KOPT-K1 (cell line): ENCODE measurements around the gene SMOC1.

Experiments
- H3K27ac ChIP-seq: fragments of 200-600 bp; sonication (generic); 2 replicates; pipeline ENCODE4 v1.5.1; 2016; ENCODE audit warnings: antibody characterized with exemption, mild to moderate bottlenecking, low read depth, low read length; ENCODE audit not compliant: poor library complexity, severe bottlenecking
- H3K36me3 ChIP-seq: fragments of 200-600 bp; sonication (generic); 2 replicates; pipeline ENCODE4 v1.5.1; 2017; ENCODE audit warnings: antibody characterized with exemption, mild to moderate bottlenecking, low read length, moderate library complexity; ENCODE audit not compliant: insufficient read depth
- H3K9me3 ChIP-seq: fragments of 200-600 bp; sonication (generic); 2 replicates; pipeline ENCODE4 v1.5.1; 2017; ENCODE audit warnings: antibody characterized with exemption, low read length, mild to moderate bottlenecking; ENCODE audit not compliant: insufficient read depth, poor library complexity, severe bottlenecking

Gene SMOC1

DNA sequence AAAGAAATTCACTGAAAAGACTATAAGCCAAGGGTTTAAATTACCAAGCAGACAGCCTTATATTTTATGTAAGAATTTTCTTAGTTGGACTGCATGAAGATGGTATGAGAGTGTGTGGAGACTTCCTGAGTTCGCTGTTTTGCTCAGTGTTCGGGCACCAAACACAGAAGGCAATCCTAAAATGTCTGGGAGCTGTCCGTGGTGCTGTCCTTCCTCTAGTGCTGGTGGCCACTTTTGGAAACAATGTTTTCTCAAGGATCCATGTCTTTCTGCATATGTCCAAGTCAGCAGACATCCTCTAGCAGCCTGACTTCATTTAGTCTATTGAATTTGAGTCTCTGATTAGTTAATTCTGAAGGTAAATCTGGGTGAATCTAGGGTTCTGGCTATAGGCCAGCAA, 173.8 kb downstream of the SMOC1 start:
- Histone ChIP-seq H3K36me3 (no peaks in the 10 kb centered on the region), H3K27ac (no peak overlapping the region), H3K9me3 (no peaks in the 10 kb centered on the region)

DNA sequence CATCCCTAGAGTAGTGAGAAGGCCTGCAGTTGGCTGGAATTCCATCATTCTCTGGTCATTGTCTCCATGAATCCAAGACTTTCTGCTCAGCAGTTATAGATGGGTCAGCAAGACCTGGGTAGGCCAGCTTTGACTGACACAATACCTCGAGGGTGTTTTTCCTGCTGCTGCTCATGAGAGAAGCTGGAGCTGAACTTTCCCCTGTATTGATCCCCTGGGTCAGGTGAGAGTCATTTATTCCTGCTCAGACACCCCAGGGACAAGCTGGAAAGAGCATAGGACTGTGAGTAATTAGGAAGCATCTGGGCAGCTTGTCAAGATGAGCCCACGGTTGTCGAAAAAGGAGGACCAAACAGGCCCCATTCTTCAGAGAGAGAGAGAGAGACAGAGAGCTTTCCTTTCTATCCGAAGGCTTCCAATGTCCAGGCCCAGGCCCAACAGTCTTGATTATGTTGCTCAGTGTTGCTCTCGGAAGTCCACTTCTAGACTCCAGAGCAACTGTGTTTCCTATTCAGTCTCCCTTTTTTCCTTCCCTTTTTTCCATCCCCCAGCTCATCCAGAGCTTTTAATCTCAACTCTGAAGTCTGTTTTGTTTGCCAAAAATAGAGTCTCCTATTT, 178.4 kb downstream of the SMOC1 start:
- Histone ChIP-seq H3K36me3 (no peaks in the 10 kb centered on the region), H3K27ac (no peak overlapping the region), H3K9me3 (no peaks in the 10 kb centered on the region)

DNA sequence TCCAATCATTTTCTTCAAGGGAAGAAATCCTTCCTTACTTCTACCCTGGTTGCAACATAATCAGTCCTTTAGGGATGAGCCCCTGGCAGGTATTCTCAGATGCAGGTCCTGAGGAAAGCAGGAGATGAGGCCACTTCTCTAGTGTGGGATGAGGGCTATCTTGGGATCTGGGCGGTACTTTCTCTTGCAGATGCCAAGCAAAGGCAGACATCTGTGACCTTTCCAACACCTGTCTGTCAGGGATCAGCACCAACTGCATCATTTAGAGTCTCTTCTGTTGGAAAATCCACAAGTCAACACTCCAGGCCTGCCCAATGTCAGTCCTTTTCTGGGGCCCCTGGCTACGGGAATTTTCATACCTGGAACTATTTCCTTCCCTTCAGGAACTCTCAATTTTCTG, 180.3 kb downstream of the SMOC1 start:
- Histone ChIP-seq H3K36me3 (no peaks in the 10 kb centered on the region), H3K27ac (no peak overlapping the region), H3K9me3 (no peaks in the 10 kb centered on the region)

DNA sequence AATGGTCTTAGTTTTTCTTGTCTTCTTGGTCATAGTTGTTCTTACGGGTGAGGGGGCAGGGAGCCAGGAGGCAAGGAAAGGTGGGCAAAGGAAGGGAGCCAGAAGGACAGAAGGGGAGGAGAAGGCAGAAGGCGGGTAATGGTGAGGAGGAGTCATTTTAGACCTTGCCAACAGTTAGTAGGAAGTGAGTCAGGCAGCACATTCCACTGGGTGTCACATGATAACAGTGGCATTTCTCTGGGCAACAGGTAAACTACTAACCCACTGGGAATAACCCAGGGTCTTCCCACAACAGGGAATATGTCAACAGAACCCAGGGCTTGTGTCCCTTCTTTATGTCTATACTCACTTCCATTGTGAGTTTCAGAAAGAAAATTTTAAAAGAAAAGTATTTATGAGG, 181.9 kb downstream of the SMOC1 start:
- Histone ChIP-seq H3K9me3 (no peaks in the 10 kb centered on the region), H3K36me3 (no peaks in the 10 kb centered on the region), H3K27ac (no peak overlapping the region)

DNA sequence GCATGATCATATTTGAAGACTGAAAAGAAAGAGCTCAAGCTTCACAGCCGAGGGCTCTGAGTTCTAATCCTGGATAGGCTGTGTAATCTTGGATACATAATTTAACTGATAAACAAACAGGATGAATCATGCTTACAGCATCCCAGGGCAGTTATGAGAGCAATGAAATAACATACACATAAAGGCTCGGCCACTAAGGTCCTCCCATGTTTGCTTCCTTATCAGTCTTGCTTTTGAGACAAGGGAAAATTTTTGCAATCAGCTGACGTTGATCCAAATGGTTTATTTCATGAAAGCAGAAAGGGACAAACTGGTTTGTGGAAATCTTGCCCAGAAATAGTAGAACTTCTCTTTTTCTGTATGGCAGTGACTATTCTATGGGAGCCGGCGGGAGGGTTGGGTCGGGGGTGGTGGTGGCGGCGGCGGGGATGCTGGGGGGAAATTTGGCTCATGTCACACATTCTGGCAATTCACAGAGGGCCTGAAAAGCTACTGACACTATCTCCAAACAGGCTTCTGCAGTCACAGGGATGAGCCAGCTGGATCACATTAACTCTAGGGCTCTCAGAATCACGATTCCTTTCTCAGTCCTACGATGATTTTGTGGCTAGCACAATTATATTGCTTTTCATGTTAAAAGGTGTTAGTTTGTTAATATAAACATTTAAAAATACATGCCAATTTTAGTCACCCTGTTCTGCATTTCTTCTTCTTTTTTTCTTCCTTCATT, 185.1 kb downstream of the SMOC1 start:
- Histone ChIP-seq H3K9me3 (no peaks in the 10 kb centered on the region), H3K36me3 (no peaks in the 10 kb centered on the region), H3K27ac (no peak overlapping the region)

DNA sequence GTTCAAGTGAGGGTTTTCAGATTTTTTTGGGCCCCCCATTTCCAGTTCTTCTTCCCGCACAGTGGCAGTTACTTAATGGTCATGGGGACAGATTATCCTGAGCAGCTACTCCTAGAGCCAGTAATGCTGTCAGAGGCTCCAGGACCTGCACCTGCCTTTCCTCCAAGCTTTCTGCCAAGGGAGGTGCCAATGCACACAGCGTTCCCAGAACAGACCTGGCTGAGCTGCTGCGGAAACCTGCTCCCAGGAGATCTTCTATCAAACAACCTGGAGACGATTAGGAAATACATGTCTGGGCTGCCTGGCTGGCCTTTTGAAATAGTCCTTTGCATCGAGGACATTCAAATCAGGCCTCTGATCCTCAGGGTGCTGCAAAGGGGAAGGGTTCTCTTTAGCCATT, 188.6 kb downstream of the SMOC1 start:
- H3K9me3 ChIP-seq: no peaks in the 10 kb centered on the region
- no peak overlapping the region for H3K27ac ChIP-seq
- no peaks in the 10 kb centered on the region for H3K36me3 ChIP-seq

DNA sequence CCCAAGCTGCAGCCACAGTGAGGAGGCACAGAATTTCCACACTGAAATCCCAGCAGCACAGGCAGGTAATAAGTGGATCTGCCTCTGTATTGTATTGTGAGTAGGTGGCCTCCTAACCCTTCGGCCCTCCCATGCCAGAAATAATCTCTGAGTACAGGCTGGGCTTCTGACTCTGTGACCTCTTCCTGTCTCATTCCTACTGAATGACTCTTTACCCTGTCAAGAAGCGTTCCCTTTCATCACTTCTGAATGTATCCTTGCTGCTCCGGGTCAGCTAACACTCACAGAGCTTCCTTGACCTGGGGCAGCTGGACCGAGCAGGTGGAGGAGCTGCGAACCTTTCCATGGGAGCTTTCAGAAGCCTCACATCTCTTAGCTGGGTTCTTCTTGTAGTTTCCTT, 190.0 kb downstream of the SMOC1 start:
- no peaks in the 10 kb centered on the region for H3K9me3 ChIP-seq
- H3K27ac ChIP-seq: no peak overlapping the region
- H3K36me3 ChIP-seq: no peaks in the 10 kb centered on the region

DNA sequence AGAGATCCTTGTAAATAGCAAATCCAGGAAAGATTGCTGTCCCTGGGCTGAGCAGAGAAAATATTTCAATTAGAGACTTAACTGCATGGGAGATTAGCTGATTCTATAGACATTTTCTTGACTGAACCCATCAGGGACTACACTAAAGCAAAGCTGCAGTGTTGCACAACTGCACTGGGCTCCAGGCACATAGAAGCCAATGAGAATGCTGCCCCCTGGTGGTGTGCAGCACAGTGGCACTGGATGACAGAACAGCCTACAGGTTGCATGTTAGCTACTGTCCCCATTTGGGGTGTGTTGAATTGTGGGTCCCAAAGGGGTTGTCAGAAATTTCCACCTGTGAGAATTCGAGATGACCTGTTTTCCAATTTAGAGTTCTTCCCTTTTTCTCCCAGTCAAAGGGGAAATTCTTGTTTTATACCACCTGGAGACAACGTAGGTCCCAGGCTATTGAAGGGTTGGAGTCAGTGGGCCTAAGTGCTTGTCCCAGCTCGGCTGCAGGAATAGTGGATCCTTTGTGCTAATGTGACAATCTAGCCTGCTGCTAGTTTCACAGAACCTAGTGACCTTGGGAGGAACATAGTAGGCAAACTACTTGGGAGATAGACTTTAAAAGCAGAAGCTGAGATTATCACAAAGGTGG, 194.8 kb downstream of the SMOC1 start:
- no peaks in the 10 kb centered on the region for H3K9me3 ChIP-seq
- H3K27ac ChIP-seq: no peak overlapping the region

DNA sequence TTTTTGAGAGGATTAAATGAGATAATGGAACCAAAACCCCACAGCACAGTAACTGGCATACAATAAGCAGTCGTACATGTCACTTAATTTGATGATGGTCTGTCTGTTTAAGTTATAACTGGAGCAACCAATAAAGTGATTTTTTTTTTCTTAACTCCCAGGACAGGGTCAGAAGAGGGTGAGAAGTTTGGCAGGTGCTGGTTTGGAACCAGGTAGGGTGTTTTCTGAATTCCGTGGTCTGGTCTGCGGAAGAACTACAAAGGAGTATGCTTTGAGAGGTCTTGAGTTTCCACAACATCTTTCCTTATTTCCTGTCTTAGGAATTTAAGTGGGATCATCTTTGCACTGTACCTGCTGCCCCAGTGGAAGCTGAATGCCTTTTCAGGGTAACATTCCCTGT, 197.8 kb downstream of the SMOC1 start:
- Histone ChIP-seq H3K27ac (no peak overlapping the region), H3K36me3 (no peaks in the 10 kb centered on the region), H3K9me3 (no peaks in the 10 kb centered on the region)

More for the DNA sequence above, 194.8 kb downstream of the SMOC1 start:
- H3K36me3 ChIP-seq: no peaks in the 10 kb centered on the region

DNA sequence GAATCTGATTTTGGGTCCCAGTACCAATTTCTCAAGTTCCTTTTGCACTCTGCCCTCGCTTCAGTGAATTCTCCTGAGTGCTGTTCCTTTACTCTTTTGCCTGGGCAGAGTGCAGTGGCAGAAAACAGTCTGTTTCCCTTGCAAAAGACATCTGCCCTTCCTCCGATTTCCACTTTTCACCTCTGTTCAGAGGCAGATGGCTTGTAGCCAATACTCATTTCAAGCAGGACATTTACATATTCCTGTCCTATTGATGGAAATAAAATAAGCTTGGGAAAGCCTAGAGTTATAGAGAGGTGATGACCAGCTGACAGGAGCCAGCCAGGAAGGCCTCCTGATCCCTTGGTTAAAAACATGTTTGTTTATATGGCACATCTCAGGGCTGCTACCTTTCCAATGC, 198.5 kb downstream of the SMOC1 start:
- no peak overlapping the region for H3K27ac ChIP-seq
- no peaks in the 10 kb centered on the region for H3K9me3 ChIP-seq
- no peaks in the 10 kb centered on the region for H3K36me3 ChIP-seq

DNA sequence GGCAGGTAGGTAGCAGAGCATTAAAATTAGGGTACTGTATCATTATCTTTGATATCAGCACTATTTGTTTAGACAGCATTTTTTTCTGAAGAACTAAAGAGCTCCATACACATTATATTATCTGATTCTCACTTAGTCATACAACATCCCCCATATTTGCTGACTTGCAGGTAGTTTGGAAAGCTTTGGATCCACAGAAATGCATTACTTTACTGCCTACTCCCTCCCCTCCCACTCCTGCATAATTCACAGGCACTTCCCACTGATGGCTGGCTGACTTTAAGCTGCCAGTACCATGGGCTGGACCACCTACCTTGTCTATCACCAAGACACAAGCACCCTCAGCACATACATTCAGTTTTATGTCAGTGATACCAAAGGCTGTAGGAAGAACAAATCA, 199.1 kb downstream of the SMOC1 start:
- H3K9me3 ChIP-seq: no peaks in the 10 kb centered on the region
- H3K36me3 ChIP-seq: no peaks in the 10 kb centered on the region
- H3K27ac ChIP-seq: no peak overlapping the region

DNA sequence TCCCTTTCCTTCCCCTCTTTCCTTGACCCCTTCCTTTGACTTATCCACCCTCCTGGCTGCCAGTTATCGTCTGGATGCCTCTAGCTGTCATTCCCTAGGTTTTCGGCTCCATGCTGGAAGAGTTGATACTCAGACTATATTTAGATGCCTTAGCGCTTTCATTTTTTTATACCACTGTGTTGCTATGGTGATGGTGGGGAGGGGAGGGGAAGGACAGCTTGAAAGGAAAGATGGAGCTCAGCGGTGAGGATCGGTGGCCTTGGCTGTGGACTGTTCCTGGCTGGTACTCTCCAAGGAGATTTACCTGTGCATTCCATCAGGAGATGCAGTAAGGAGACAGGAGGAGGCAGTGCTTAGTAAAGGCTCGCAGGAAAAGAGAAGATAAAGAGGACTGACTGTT, 200.9 kb downstream of the SMOC1 start:
- no peaks in the 10 kb centered on the region for H3K36me3 ChIP-seq
- no peaks in the 10 kb centered on the region for H3K9me3 ChIP-seq
- H3K27ac ChIP-seq: no peak overlapping the region
